Activated CD8-positive, alpha-beta memory T cell treated with anti-CD3 and anti-CD28 coated beads for 1 hour (primary cell): Measurements from ENCODE around the gene MTPN.

ENCODE experiments used
- DNase-seq, 2 donors: peaks; one replicate each; pipeline ENCODE4 v3.0.0-alpha.2; 2020; ENCODE audit warnings: low read depth in 1 of 2; ENCODE audit errors: extremely low read depth in 1 of 2

MTPN gene

DNA sequence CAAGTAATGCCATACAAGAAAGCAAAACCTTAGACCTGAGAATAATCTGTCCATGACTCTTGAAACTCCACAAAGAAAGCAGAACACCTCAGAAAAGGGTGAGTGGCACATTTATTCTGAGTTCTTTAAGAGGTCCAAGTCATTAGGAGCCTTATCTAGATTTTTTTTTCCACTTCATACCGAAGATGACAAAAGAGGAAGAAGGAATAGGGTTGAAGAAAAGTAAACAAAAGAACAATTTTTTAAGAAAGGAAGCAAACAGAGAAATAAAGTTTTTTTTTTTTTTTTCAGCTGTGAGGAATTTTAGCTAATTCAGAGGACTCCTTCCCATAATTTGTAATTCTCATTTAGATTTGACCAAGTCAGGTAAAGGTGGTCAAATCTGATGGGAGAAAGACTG is 13.1 kb upstream of the MTPN start:
- DNase-seq = no peak

DNA sequence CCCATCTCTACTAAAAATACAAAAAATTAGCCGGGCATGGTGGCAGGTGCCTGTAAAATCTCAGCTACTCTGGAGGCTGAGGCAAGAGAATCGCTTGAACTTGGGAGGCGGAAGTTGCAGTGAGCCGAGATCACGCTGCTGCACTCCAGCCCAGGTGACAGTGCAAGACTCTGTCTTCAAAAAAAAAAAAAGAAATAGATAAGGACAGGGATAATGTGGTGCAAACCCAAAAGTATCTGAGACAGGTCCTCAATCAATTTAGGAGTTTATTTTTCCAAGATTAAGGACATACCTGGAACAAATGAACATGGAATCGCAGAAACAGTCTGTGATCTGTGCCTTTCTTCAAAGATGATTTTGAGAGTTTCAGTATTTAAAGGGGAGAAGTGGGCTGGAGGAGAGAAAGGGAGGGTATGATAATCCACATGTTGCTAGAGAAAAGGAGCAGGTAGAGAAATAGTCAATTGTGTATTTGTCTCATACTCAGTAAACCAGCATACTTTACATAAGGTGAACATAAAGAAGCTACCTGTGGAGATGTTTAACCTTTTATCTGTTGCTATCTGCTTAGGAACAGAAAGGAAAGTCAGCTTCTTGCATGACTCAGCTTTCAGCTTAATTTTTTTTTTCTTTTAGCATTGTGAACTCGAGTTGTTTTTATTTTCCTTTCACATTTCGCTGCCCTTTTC is 4.9 kb upstream of the MTPN start:
- DNase-seq = no peak

DNA sequence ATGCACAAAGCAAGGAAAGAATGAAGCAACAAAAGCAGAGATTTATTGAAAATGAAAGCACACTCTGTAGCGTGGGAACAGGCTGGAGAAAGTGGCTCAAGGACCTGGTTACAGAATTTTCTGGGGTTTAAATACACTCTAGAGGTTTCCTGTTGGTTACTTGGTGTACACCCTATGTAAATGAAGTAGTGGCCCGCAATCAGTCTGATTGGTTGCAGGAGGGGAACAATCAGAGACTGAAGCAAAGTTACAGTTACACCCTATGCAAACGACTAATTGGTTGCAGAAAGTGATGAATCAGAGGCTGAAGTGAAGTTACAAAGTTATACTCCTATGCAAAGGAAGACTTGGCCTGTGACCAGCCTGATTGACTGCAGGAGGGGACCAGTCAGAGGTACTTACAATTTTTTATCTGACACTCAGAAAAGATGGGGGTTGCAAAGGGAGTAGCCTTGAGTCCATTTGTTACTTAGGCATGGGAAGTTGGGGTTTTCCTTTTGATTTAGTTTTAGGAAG is 3.6 kb upstream of the MTPN start:
- peak in 1 of 2 donors; percentile 8 for DNase-seq

DNA sequence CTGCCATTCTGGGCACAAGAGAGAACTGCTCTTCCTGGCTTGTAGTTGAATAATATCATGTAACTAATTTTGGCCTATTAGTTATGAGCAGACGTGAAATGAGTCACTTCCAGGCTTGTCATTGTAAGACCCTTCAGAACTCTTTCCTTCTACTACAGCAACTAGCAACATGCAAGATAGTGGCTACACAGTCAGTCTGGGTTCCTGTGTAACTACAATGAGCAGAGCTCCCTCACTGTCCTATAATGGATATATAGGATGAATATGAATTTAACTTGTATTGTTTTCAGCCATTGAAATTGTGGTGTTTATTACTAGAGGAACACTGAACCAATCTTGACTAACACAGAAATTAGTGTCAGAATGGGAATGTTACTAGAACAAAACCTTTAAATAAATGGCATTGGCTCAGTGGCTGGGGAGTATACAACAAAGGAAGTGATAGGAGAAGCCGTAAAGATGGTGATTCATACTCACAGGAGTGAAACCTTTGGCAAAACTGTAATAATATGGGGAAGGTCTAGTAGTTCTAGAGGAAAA is 2.9 kb upstream of the MTPN start:
- no peak for DNase-seq

DNA sequence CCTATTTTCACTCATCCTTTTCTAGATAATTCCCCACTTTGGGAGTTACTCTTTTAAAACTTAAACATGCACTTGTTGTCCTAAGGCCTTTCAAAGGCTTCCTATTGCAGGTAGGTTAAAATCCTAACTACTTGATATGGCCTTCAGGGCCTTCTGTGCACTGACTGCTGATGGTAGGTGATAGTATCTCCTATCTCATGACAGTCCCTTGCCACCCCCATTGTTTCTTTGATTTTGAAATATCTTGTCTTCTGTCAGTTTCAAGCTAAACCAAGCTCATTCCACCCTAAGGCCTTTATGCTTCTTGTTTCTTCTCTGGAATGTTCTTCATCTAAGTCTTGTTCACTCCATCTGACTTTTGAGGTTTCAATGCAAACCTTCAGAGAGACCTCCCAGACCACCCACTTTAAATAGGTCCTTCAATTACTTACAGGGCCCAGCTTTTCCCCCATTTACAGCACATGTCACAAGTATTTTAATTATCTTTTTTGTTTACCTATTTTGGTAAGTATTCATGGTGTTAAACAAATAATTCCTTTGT is 2.4 kb upstream of the MTPN start:
- DNase-seq = no peak

DNA sequence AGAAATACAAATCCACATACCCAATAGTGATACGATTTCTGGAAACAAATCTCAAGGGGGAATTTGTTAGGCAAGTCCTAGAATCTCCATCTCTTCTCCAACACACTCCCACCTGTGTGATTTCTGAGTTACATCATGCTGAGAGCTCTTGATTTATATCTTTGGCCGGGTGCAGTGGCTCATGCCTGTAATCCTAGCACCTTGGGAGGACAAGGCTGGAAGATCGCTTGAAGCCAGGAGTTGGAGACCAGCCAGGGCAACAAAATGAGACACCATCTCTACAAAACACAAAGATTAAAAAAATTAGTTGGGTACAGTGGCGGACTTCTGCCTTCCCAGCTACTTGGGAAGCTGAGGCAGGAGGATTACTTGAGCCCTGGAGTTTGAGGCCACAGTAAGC is 1.5 kb upstream of the MTPN start:
- no peak for DNase-seq

DNA sequence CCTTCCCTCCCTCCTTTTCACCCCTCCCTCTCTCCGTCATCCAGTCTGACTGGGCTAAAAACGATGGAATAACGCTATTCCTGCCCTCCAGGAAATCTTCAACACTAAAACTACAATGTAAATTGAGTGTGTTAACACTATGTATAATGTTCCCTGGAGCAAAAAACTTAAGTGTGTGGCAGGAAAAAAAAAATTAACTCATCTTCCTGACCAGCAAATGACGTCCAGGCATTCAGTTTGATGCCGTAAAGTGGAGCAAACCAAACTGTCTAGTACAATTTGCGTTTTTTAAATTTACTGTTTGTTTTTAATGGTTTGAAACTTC is 545 bp upstream of the MTPN start:
- DNase-seq = no peak

DNA sequence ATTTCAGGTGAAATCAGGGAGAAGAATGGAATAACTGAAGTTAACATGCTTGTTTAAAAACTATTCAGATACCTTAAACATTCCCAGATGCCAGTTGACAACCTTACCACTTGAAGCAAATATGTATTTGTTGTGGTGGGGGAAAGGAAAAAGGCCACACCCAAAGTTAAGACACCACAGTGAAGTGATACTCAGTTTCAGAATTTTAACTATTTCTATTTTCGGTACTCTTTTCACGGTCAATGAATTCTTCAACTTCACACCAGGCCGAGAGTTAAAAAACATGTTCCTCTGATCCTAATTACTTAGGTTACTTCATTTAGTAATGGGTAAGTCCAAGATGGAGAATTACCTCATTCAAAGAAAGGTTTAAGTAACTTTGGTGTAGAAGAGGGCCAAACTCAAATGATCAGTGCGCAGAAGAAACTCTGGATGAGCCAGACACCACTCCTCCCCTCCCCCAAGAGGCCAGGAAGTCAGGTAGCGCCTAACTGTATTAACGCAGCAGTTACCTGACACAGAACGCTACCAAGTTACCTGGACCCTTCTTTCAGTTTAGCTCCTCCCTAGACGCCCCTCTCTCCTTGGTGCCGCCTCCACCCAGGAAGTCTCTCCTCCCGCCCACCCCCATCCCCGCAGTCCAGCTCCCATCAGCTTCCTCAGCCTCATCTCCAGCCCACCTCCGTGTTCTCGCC is 700 bp downstream of the MTPN start:
- DNase-seq = no peak

DNA sequence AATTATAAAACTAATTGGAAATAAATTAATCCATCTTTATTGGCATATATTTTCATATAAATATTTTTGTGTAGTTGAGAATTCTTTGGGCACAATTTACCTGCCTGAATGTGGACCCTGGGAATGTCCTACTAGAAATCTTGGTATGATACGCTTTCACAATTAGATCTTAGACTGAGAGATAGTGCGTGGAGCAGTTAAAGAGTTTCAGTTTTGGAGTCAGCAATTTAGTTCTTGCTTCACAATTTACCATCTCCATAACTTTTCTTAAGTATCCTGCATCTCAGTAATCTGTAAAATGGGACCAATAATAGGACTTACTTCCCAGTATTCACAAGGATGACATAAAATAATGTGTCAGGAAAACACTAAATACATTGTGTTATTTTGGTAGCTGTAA is 2.0 kb downstream of the MTPN start:
- DNase-seq = no peak

DNA sequence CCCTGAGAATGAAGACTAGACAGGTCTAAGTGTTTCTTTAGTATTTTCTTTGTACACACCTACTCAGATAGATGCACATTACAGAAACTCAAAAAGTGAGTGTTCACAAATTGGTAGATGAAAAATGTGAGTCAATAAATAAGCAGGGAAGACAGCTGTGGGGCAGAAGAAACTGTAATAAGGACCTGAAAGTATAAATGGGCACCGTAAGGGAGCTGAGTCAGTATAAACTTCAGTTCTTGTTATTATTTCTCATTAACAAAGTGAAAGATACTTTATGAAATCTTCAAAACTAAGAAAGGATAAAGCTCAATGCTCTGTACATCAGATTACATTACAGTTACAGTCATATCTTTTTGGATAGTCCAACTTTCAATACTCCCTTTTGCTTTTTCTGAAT is 2.5 kb downstream of the MTPN start:
- no peak for DNase-seq

DNA sequence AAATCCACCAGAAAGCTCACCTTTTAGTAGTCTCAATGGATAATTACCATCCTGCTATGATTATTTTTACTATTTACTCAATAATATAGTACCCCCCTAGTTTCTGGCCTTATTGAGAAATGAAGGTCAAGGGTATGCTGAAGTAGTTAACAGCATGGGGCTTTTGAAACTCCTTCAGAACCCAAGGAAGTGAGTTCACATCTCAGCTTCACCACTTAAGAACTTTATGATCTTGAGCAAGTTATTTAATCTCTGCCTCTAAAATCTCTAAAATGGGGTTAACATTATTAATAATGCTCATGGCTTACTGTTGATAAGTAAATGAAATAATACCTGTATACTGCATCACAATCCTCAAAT is 5.8 kb downstream of the MTPN start:
- no peak for DNase-seq

DNA sequence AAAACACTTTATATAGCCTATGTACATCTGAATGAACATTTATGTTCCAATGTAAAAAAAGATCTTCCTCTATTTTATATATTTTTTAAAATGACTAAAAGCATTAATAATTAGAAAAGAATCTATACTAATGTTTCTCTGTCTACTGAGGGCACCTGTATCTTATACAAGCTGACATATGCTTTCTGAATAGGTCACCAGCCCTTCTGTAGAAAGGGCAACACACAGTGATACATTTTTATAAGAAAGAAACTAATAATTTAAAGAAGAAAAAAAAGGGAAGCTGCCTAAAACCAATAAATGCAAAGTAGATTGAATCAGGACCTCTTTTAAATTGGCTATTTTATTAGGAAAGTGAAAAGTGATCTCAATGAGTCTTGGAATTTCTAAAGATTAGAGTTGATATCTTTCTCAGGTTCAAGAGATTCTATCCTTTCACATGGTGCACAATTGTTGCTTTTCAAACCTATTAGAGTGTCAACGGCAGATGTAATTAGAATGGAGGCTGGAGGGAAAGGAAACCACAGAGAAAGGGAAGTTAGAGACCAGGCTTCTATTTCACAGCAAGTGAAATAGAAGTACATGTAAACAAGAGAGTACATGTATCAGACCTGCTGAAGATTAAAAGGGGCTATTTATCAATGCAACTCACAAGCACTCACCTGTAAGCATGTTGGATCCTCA is 6.3 kb downstream of the MTPN start:
- no peak for DNase-seq

DNA sequence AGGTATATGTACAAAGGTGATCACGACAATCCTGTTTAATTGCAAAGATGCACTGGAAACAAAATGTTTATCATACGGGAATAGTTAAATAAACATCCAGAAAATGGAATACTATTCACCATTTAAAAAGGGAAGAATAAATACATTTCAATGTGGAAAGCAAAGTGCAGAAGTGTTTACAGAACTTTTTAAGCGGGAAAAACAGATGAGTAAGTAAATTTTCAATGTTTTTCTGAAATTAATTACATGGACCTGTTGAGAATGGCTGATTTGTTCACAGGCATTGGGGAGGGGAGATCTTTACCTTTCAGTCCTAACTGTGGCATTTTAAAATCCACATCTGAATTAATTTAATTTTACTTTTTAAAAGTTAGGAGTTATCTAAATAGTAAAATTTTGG is 7.1 kb downstream of the MTPN start:
- no peak for DNase-seq

DNA sequence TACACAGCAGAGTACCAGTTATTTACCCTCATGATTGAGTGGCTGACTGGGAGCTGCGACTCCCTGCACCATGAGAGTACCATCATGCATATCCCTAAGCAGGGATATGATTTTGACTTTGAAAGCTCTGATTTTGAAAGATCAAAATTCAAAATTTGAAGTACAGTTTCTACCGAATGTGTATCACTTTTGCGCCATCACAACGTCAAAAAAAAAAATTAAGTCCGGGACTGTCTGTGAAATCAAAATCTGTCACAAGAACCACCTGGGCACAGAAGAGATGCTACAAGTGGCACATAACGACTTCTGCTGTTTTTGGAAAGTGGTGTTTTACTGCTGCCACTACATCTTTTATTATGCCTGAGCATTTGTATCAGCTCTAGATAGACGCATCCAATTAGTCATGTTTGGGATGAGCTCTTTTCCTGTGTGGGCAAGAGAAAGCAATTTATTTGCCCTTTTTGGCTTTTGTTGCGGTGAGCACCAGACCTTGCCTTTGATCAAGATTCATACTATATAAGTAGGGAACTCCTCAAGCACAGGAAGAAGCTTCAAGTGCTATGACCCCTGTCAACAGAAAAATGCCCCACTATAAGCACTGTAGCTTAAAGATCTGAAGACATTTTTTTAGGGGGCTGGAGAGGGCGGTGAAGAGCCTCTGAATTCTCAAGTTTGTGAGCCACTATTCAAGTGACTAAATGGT is 10.7 kb downstream of the MTPN start:
- no peak for DNase-seq

DNA sequence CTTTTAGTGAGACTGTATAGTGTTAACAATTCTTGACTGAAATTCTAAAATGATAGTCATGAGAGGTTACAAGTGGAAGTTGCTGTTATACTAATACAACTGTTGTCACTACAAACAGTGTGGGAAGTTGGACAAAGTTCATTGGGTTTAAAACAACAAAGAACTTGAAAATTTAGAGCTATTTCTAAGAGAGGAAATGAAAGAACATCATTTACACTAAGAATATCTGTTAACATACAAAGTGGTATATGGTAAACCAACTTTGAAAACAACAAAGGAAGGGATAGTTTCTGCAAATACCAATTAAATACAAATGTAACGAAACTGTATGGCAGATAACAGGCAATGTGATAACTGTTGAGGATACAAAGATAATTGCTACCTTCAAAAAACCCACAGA is 11.6 kb downstream of the MTPN start:
- no peak for DNase-seq

DNA sequence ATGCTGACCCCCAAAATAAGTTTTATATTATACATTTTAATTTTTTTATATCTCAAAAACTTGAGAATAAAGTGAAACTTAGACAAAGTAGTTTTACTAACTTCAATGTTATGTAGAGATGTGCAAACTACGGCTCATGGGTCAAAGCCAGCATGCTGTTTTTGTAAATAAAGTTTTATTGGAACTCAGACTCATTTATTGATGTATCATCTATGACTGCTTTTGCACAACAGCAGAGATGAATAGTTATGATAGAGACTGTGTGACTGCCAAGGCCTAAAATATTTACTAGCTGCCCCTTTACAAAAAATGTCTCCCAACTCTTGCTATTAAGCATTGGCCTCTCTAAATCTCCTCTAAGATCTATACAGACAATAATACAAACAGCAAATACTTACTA is 12.4 kb downstream of the MTPN start:
- no peak for DNase-seq

DNA sequence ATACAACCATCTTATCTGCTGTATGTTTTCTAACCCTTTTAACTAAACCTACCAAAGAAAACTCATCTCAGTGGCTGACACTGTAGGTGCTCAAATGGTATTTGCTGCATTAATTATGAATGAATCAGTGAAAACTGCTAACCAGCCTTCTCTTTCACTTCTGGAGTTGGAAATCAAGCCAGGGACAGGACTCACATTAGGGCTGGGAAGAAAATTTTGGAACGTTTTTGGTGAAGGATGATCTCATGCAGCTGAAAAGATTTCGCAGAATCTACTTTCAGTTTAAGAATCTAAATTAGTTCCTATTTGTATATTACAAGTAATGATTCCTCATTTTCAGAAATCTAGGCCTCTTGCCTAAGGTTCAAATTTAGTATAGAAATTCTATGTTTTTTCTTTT is 12.9 kb downstream of the MTPN start:
- no peak for DNase-seq

DNA sequence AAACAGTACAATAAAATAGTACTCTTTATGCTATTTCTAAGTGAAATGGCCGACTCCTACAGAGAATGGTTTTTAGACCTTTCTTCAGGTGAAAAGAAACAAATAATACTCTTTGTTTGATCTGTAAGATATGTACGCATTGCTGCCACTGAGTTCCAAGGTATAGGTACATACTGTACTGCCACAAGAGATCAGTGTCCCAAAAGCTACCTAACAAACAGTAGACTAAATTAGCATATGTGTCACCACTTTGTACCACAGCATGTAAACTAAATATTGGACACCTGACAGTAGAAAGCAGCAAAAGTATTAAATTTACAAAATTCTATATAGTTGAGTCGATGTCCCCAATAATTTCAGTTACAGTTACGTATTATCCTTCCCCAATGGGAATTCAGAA is 14.4 kb downstream of the MTPN start:
- DNase-seq = no peak

DNA sequence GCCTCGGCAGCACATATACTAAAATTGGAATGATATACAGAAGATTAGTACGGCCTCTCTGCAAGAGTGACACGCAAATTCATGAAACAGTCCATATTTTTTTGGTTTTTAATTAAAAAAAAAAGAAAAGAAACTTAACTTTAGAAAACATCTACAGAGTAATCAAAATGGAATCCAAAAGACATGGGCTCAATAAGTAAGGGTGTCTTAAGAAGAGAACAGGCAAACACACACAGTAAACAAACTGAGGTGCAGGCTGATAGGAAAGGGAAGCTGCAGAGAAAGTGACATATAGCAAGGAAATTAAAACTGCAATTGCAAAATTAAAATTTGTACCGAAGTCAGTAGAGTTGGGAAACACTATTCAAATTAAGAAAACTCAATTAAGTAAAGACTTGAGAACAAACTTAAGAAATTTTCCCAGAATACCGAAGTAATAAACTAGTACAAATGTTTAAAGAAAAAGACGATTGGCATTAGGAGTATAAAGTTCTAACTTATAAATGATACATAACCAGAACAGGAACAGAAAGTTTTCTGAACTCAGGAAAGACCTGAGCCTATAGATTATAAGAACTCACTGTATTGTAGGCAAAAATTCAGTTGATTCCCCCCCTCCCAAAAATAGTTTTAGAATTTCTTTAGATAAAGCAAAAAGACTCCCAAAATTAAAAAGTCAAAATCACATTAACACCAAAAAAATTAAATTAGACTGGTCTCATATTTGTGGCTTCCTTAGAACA is 16.3 kb downstream of the MTPN start:
- DNase-seq = no peak

DNA sequence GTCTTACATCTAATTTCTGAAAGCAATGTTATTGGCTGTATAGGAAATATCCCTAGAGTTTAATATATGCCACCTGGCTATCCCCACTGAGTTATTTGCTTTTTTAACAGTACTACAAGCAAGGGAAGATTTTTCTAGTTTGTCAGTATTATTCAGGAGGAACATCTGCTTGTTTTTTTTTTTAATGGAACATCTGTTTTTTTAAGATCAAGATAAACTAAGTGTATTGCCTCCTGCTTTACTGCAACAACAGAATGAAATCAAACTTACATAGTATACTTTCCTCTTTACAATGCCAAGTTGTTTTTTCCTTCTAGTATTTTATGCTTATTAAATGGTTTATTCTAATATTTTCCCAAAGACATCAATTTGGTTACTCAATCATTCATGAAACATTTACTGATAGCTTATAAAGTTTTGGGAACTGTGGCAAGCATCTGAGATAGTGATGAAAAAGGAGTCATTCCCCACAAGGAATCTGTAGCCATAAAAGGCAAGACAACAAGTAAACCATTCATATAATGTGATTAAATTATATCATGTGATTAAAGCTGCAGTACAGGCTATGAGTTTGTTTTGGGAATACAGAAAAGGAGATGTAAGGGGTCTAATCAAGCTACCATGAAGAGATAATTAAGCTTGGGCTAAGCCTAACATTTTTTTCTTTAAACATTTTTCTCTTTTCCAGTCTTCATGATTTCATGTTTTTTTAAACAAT is 17.4 kb downstream of the MTPN start:
- no peak for DNase-seq
